Measurements from ENCODE around the gene ARHGAP30.

The ARHGAP30 gene

GRCh38 chr1:161008869-161009510, 60.7 kb downstream of the ARHGAP30 start:
- no peak for DNase-seq

DNA sequence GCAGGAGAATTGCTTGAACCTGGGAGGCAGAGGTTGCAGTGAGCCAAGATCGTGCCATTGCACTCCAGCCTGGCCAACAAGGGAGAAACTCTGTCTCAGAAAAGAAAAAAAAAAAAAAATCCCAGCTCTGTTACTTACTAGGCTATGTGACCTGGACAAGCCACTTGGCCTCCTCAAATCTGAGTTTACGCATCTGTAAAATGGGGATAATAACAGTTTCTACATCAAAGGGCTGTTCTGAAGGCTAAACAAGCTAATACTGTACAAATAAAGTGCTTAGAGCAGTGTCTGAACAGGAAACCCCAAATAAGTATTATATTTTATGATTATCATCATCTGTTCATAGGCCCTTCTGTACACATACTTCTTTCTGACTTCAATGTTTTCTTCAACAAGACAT, 62.3 kb downstream of the ARHGAP30 start:
- no peak for DNase-seq

GRCh38 chr1:161006563-161006962, 63.1 kb downstream of the ARHGAP30 start:
- DNase-seq, result no peak

- no peak for DNase-seq
Measured at GRCh38 chr1:161001525-161001924, 68.2 kb downstream of the ARHGAP30 start.

DNA sequence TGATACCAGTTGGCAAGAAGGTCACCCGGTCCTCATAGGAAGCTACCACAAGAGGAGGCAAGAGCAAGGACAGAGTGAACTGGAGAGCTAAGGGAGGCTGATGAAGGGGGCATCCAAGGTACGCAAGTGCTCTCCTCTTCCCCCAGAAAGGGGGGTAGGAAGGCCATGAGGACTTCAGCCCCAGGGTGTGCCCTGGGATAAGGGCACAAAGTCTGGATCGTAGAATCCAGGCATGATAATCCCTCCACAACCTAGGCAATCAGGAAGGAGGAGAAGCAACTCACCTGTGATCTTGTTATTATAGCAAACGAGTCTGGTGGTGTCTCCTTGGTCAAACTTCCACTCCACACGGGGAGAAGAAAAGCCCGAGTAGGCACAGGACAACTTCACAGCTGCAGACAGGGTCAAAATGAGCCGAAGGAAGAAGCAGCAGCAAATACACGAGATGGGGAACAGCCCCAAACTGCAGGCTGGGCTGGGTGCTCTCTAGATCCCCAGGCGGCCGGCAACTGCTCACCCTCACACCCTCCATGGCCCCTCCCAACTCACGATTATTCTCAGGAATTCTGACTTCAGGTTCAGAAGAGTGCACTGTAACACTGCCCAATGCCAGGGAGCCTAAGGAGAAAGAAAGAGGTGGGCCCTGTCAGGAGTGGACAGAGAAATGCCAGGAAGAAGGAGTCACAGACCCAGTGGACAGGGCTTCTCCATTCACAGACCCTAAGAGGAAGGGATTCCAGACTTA, 68.8 kb downstream of the ARHGAP30 start:
- no peak for DNase-seq

- no peak for DNase-seq
Measured at GRCh38 chr1:160999376-160999775, 70.3 kb downstream of the ARHGAP30 start.

- DNase-seq, result peak; percentile 50
Measured at GRCh38 chr1:160997323-160998038, 72.2 kb downstream of the ARHGAP30 start.
